ENCODE results near the gene PCDH17.

PCDH17 gene

DNA sequence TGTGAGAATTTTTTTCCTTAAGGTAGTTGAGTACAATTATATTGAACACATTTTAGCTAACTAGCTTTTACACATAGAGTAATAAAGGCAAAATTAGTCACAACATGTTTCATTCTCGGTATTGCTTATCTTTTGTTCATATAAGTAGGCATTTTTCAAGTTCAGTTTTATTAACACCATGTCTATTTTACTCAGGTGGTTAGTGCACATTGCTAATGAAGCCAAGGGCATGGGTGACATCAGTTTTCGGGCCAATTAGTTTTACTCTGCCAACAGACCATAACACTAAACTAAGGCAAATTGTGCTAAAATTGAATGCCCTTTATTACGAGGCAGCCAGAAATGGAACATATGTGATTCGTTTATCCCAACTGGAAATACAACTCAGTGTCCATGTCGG is 19.6 kb upstream of the PCDH17 start:
- Histone ChIP-seq H3K4me1 (ENCODE audit: control insufficient read depth, insufficient read depth, low read depth, low read length) (no peaks in the 10 kb centered on the region), H3K27me3 (ENCODE audit: control insufficient read depth in 1 of 2, insufficient read depth in 1 of 2, low read length in 2 of 2) (no peaks in the 10 kb centered on the region), H3K27ac (ENCODE audit: low read length, poor library complexity, severe bottlenecking) (no peak overlapping the region), H3K9ac (ENCODE audit: low read length) (no peak overlapping the region), H3K18ac (ENCODE audit: low read depth in 1 of 2, low read length in 2 of 2) (no peak overlapping the region), H3K4ac (ENCODE audit: low read depth in 1 of 2, low read length in 2 of 2) (no peak overlapping the region), H3K4me3 (ENCODE audit: insufficient read depth in 1 of 2, low read depth in 1 of 2, low read length in 2 of 2) (no peak overlapping the region), H3K23ac (ENCODE audit: low read length in 2 of 2) (no peak overlapping the region), H4K8ac (ENCODE audit: low read length) (no peak overlapping the region), H4K91ac (ENCODE audit: low read length) (no peak overlapping the region), H3K14ac (ENCODE audit: low read length in 2 of 2) (no peak overlapping the region), H3K36me3 (ENCODE audit: control insufficient read depth in 1 of 2, insufficient read depth in 2 of 2, low read depth in 1 of 2, low read length in 2 of 2) (no peaks in the 10 kb centered on the region), H2AFZ (ENCODE audit: low read depth, low read length) (no peak overlapping the region), H2AK5ac (ENCODE audit: low read length, severe bottlenecking) (no peak overlapping the region), H3K4me2 (ENCODE audit: low read length, poor library complexity, severe bottlenecking) (no peak overlapping the region), H2BK15ac (ENCODE audit: low read depth, poor library complexity, severe bottlenecking) (no peak overlapping the region), H3K9me3 (ENCODE audit: control insufficient read depth, low read length) (no peaks in the 10 kb centered on the region), H3K79me1 (replicated peaks; ENCODE audit: low read length, poor library complexity, severe bottlenecking) (no peaks in the 10 kb centered on the region), H2BK5ac (ENCODE audit: low read depth, low read length, poor library complexity, severe bottlenecking) (no peak overlapping the region), H2BK12ac (ENCODE audit: low read length in 2 of 2) (no peak overlapping the region), H2BK120ac (ENCODE audit: low read depth, low read length) (no peak overlapping the region)
- 95% methylated on average over 3 of the region's 5 CpGs for WGBS
- no peak for DNase-seq

DNA sequence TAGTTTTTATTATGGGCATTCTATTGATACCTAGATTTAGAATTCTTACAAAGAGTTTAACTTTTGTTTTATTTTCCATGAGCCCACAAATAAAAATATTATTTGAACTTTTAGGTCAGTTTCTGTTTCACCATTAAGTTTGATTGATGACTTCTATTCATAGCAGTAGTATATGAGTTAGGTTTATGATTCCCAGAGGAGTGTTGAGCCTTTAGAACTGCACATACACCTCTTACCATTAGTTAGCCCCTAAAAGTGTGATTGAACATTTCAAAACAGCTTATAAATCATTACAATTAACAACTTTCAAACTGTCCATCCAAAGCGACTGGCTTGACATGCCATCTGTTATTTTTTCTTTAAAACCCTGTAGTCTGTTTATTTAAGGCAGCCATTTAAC is 19.0 kb upstream of the PCDH17 start:
- 60% methylated on average over 1 of the region's 1 CpG for WGBS
- no peak overlapping the region for H2BK120ac ChIP-seq (ENCODE audit: low read depth, low read length)
- DNase-seq: no peak
- H3K79me1 ChIP-seq (replicated peaks; ENCODE audit: low read length, poor library complexity, severe bottlenecking): no peaks in the 10 kb centered on the region
- H3K27ac ChIP-seq (ENCODE audit: low read length, poor library complexity, severe bottlenecking): no peak overlapping the region
- no peak overlapping the region for H3K9ac ChIP-seq (ENCODE audit: low read length)
- no peak overlapping the region for H3K18ac ChIP-seq (ENCODE audit: low read depth in 1 of 2, low read length in 2 of 2)
- H3K27me3 ChIP-seq (ENCODE audit: control insufficient read depth in 1 of 2, insufficient read depth in 1 of 2, low read length in 2 of 2): no peaks in the 10 kb centered on the region
- H3K9me3 ChIP-seq (ENCODE audit: control insufficient read depth, low read length): no peaks in the 10 kb centered on the region
- no peak overlapping the region for H2AFZ ChIP-seq (ENCODE audit: low read depth, low read length)
- no peak overlapping the region for H4K91ac ChIP-seq (ENCODE audit: low read length)
- H2BK15ac ChIP-seq (ENCODE audit: low read depth, poor library complexity, severe bottlenecking): no peak overlapping the region
- H4K8ac ChIP-seq (ENCODE audit: low read length): no peak overlapping the region
- H2BK5ac ChIP-seq (ENCODE audit: low read depth, low read length, poor library complexity, severe bottlenecking): no peak overlapping the region
- no peak overlapping the region for H2BK12ac ChIP-seq (ENCODE audit: low read length in 2 of 2)
- H3K23ac ChIP-seq (ENCODE audit: low read length in 2 of 2): no peak overlapping the region
- no peak overlapping the region for H3K4ac ChIP-seq (ENCODE audit: low read depth in 1 of 2, low read length in 2 of 2)
- H3K4me3 ChIP-seq (ENCODE audit: insufficient read depth in 1 of 2, low read depth in 1 of 2, low read length in 2 of 2): no peak overlapping the region
- no peak overlapping the region for H3K14ac ChIP-seq (ENCODE audit: low read length in 2 of 2)
- no peak overlapping the region for H2AK5ac ChIP-seq (ENCODE audit: low read length, severe bottlenecking)
- H3K36me3 ChIP-seq (ENCODE audit: control insufficient read depth in 1 of 2, insufficient read depth in 2 of 2, low read depth in 1 of 2, low read length in 2 of 2): no peaks in the 10 kb centered on the region
- no peaks in the 10 kb centered on the region for H3K4me1 ChIP-seq (ENCODE audit: control insufficient read depth, insufficient read depth, low read depth, low read length)
- H3K4me2 ChIP-seq (ENCODE audit: low read length, poor library complexity, severe bottlenecking): no peak overlapping the region

DNA sequence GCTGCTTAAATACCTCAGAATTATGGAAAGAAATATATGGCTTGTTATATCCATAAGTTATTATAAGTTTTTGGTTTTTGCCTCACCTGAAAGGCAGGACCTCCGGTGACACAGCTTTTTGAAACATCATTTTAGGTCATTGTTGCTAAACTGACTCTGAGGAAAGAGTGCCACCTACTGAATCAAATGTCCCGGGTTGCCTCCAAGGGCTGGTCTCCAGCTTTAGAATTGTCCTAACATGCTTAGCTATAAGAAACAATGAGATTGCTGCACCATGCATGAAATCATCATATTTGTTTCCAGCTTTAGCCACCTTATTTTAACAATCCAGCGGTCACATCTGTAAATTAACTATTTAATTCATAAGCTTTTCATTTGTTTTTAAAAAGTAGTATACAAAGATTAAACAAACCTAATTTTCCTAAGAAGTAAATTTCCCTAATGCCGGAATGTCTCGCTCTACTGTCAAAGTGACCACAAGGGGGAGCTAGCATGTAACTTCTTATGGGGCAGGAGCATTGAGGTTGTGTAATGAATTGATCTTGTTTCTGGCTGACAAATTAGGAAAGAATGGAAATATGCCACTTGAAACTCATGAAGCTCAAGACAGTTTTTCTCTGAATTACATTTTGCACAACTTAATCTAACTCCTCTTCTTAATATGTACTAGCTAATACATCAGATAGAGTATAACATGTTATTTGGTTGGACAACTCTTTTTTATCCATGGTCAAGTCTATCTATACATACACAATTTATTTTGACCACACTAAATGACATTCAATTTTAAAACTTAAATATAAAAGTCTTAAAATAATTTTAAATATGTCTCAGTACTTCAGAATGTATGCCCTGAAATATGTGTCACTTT is 6.7 kb upstream of the PCDH17 start:
- Histone ChIP-seq H3K9me3 (ENCODE audit: control insufficient read depth, low read length) (no peaks in the 10 kb centered on the region), H3K9ac (ENCODE audit: low read length) (no peak overlapping the region), H3K14ac (ENCODE audit: low read length in 2 of 2) (no peak overlapping the region), H3K4me3 (ENCODE audit: insufficient read depth in 1 of 2, low read depth in 1 of 2, low read length in 2 of 2) (no peak overlapping the region), H3K4ac (ENCODE audit: low read depth in 1 of 2, low read length in 2 of 2) (no peak overlapping the region), H3K27me3 (ENCODE audit: control insufficient read depth in 1 of 2, insufficient read depth in 1 of 2, low read length in 2 of 2) (peaks cover 7 to 21% of the 10 kb centered on the region in 2 experiments), H4K8ac (ENCODE audit: low read length) (no peak overlapping the region), H2BK120ac (ENCODE audit: low read depth, low read length) (no peak overlapping the region), H2AFZ (ENCODE audit: low read depth, low read length) (no peak overlapping the region), H3K27ac (ENCODE audit: low read length, poor library complexity, severe bottlenecking) (no peak overlapping the region), H2AK5ac (ENCODE audit: low read length, severe bottlenecking) (no peak overlapping the region), H3K23ac (ENCODE audit: low read length in 2 of 2) (no peak overlapping the region), H3K4me1 (ENCODE audit: control insufficient read depth, insufficient read depth, low read depth, low read length) (peaks cover 3% of the 10 kb centered on the region), H3K36me3 (ENCODE audit: control insufficient read depth in 1 of 2, insufficient read depth in 2 of 2, low read depth in 1 of 2, low read length in 2 of 2) (no peaks in the 10 kb centered on the region), H2BK15ac (ENCODE audit: low read depth, poor library complexity, severe bottlenecking) (no peak overlapping the region), H2BK12ac (ENCODE audit: low read length in 2 of 2) (no peak overlapping the region), H2BK5ac (ENCODE audit: low read depth, low read length, poor library complexity, severe bottlenecking) (no peak overlapping the region), H3K79me1 (replicated peaks; ENCODE audit: low read length, poor library complexity, severe bottlenecking) (no peaks in the 10 kb centered on the region), H4K91ac (ENCODE audit: low read length) (no peak overlapping the region), H3K18ac (ENCODE audit: low read depth in 1 of 2, low read length in 2 of 2) (no peak overlapping the region), H3K4me2 (ENCODE audit: low read length, poor library complexity, severe bottlenecking) (no peak overlapping the region)
- 9% methylated on average over 4 of the region's 5 CpGs for WGBS
- peak; percentile 79 for DNase-seq

DNA sequence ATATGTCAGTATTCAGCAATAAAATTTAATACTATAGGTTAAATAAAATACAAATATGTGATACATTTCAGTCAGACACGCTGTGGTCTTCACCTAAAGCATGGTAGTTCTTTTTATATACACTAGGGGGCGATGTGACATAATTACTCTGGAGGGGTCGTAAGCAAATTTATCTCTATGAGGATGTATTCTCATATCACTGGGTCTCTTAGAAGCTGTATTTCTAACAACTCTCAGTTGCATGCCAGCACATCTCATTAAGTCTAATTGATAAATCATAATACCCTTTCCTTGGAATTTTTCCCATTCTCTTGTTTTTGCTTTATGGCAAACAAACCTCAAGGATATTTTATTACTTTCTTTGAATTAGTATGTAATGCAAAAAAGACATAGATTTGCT is 3.9 kb upstream of the PCDH17 start:
- H3K4me1 ChIP-seq (ENCODE audit: control insufficient read depth, insufficient read depth, low read depth, low read length): peaks cover 12% of the 10 kb centered on the region
- H2BK15ac ChIP-seq (ENCODE audit: low read depth, poor library complexity, severe bottlenecking): no peak overlapping the region
- H3K14ac ChIP-seq (ENCODE audit: low read length in 2 of 2): no peak overlapping the region
- H2AK5ac ChIP-seq (ENCODE audit: low read length, severe bottlenecking): no peak overlapping the region
- no CpG with 5 or more reads among the region's 3 CpGs for WGBS
- H3K9me3 ChIP-seq (ENCODE audit: control insufficient read depth, low read length): no peaks in the 10 kb centered on the region
- no peak overlapping the region for H3K4me2 ChIP-seq (ENCODE audit: low read length, poor library complexity, severe bottlenecking)
- no peak overlapping the region for H2BK5ac ChIP-seq (ENCODE audit: low read depth, low read length, poor library complexity, severe bottlenecking)
- no peak overlapping the region for H4K91ac ChIP-seq (ENCODE audit: low read length)
- no peak overlapping the region for H2AFZ ChIP-seq (ENCODE audit: low read depth, low read length)
- H2BK12ac ChIP-seq (ENCODE audit: low read length in 2 of 2): no peak overlapping the region
- no peak overlapping the region for H2BK120ac ChIP-seq (ENCODE audit: low read depth, low read length)
- no peak overlapping the region for H3K27ac ChIP-seq (ENCODE audit: low read length, poor library complexity, severe bottlenecking)
- H4K8ac ChIP-seq (ENCODE audit: low read length): no peak overlapping the region
- no peaks in the 10 kb centered on the region for H3K36me3 ChIP-seq (ENCODE audit: control insufficient read depth in 1 of 2, insufficient read depth in 2 of 2, low read depth in 1 of 2, low read length in 2 of 2)
- no peaks in the 10 kb centered on the region for H3K79me1 ChIP-seq (replicated peaks; ENCODE audit: low read length, poor library complexity, severe bottlenecking)
- H3K9ac ChIP-seq (ENCODE audit: low read length): no peak overlapping the region
- peaks cover 20 to 46% of the 10 kb centered on the region in 2 experiments for H3K27me3 ChIP-seq (ENCODE audit: control insufficient read depth in 1 of 2, insufficient read depth in 1 of 2, low read length in 2 of 2)
- H3K4ac ChIP-seq (ENCODE audit: low read depth in 1 of 2, low read length in 2 of 2): no peak overlapping the region
- peak; percentile 49 for DNase-seq
- no peak overlapping the region for H3K18ac ChIP-seq (ENCODE audit: low read depth in 1 of 2, low read length in 2 of 2)
- no peak overlapping the region for H3K23ac ChIP-seq (ENCODE audit: low read length in 2 of 2)
- H3K4me3 ChIP-seq (ENCODE audit: insufficient read depth in 1 of 2, low read depth in 1 of 2, low read length in 2 of 2): no peak overlapping the region
